ENCODE results near the gene DLG2. TPM values are rescaled to one million over a fixed set of nuclear protein-coding genes. Genes with fewer than 3 reads are reported as not detected.
"Not testable (repeated sequence)": the region's sequence is repeated elsewhere in the genome, so short reads cannot be mapped to it uniquely, and the experiment has no call there.

Gene DLG2
- total RNA-seq, 4 donors from 2014 or later = 0.18 to 8.3 (median 2.5) TPM

DNA sequence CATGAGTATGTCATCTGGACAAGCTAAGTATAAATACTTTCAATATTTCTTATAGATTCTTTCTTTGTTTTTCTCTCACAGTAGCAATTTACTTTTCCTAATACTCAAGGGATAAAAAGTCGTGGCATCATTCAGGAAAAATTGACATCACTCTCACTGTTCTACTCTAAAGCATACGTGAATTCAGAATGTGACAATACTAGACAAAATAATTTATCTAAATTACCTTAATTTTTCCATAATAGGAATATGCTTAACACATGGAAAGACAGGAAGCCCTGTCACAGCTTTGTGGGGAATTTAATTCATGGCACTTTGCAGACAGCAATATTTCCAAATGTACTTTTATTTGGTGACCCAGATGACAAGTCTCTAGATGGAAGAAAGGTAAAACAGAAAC lies 394.6 kb downstream of the DLG2 start:
- no peak for DNase-seq
- no peaks in the 10 kb centered on the region for H3K27me3 ChIP-seq
- no peaks in the 10 kb centered on the region for H3K9me3 ChIP-seq
- no peak for TF ChIP-seq POLR2A (IDR thresholded peaks at IDR 0.05)
- TF ChIP-seq, protein P1, sequence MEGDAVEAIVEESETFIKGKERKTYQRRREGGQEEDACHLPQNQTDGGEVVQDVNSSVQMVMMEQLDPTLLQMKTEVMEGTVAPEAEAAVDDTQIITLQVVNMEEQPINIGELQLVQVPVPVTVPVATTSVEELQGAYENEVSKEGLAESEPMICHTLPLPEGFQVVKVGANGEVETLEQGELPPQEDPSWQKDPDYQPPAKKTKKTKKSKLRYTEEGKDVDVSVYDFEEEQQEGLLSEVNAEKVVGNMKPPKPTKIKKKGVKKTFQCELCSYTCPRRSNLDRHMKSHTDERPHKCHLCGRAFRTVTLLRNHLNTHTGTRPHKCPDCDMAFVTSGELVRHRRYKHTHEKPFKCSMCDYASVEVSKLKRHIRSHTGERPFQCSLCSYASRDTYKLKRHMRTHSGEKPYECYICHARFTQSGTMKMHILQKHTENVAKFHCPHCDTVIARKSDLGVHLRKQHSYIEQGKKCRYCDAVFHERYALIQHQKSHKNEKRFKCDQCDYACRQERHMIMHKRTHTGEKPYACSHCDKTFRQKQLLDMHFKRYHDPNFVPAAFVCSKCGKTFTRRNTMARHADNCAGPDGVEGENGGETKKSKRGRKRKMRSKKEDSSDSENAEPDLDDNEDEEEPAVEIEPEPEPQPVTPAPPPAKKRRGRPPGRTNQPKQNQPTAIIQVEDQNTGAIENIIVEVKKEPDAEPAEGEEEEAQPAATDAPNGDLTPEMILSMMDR (IDR thresholded peaks at IDR 0.05) = no peak
- H3K27ac ChIP-seq = no peak overlapping the region
- no peak overlapping the region for H3K4me3 ChIP-seq
- no peaks in the 10 kb centered on the region for H3K36me3 ChIP-seq
- H3K4me1 ChIP-seq = no peaks in the 10 kb centered on the region

DNA sequence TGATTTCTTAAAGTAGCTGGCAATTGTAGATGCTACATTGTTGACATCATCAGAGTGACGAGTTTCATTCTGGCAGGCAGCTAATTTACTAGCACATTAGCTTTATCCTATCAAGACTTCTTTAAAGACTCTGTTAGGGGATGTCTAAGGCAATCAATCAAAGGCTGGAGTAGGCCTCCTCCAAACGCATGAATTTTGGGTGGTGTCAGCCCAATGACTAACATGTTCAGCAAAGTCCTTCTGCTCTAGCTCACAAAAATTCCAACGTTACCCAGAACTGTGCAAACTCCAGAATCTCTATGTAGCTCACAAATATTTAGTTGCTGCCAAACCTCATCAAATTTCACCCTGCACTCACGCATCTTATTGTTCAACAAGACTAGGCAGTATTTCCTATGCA lies 395.6 kb downstream of the DLG2 start:
- no peaks in the 10 kb centered on the region for H3K36me3 ChIP-seq
- no peaks in the 10 kb centered on the region for H3K9me3 ChIP-seq
- H3K4me1 ChIP-seq = no peaks in the 10 kb centered on the region
- TF ChIP-seq, protein P1 (IDR thresholded peaks at IDR 0.05) = no peak
- TF ChIP-seq POLR2A (IDR thresholded peaks at IDR 0.05) = no peak
- H3K27me3 ChIP-seq = no peaks in the 10 kb centered on the region
- H3K27ac ChIP-seq = no peak overlapping the region
- no peak overlapping the region for H3K4me3 ChIP-seq
- no peak for DNase-seq

DNA sequence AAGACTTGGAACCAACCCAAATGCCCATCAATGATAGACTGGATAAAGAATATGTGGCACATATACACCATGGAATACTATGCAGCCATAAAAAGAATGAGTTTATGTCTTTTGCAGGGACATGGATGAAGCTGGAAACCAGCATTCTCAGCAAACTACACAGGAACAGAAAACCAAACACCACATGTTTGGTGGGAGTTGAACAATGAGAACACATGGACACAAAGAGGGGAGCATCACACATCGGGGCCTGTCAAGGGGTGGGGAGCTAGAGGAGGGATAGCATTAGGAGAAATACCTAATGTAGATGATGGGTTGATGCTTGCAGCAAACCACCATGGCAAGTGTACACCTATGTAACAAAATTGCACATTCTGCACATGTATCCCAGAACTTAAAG lies 397.4 kb downstream of the DLG2 start:
- H3K36me3 ChIP-seq, H3K27me3 ChIP-seq, H3K4me1 ChIP-seq, H3K4me3 ChIP-seq, H3K9me3 ChIP-seq, DNase-seq, H3K27ac ChIP-seq: not testable (repeated sequence)

DNA sequence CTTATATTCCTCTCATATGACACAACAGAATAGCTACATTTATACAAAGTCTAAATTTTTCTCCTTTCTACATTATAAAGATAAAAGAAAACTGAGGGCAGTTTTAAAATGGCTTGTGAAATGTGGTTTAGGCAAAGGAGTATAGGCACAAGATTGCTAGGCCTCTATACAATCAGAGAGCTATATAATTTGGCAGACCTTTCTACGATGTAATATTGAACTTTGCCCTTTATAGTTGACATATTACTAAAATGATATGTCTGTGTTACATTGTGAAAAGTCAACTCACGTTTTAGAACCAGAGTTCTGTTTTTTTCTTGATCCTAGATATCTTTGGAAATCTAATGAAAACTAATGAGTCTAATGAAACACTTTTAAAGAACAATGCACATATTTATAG lies 430.2 kb downstream of the DLG2 start:
- H3K27ac ChIP-seq = no peak overlapping the region
- DNase-seq = no peak
- no peak for TF ChIP-seq POLR2A (IDR thresholded peaks at IDR 0.05)
- TF ChIP-seq, protein P1 (IDR thresholded peaks at IDR 0.05) = no peak

DNA sequence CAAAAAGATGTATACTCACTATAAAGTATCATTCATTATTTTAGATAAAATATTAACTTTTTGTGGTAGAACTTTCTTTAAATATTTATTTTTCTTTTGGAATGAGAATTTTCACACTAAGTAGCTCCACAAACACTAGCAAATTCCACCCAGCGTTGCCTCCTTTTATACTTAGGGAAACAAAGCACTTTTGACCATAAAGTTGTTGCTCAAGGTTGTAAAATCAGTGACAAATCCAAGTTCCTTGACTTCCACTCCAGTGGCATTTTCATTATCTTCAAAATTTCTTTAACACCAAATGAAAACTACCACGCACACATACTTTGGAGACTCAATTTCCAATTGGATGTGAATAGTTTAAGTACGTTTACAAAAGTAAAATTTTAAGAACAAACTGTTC lies 431.2 kb downstream of the DLG2 start:
- DNase-seq = no peak
- H3K4me3 ChIP-seq = no peak overlapping the region
- H3K9me3 ChIP-seq = no peaks in the 10 kb centered on the region
- no peaks in the 10 kb centered on the region for H3K36me3 ChIP-seq
- H3K27me3 ChIP-seq = no peaks in the 10 kb centered on the region
- peaks cover 0 to 6% (median 0%) of the 10 kb centered on the region in 4 donors for H3K4me1 ChIP-seq
- no peak overlapping the region for H3K27ac ChIP-seq
- TF ChIP-seq, protein P1 (IDR thresholded peaks at IDR 0.05) = no peak
- TF ChIP-seq POLR2A (IDR thresholded peaks at IDR 0.05) = no peak

More for the DNA sequence above, 430.2 kb downstream of the DLG2 start:
- no peaks in the 10 kb centered on the region for H3K27me3 ChIP-seq
- no peaks in the 10 kb centered on the region for H3K36me3 ChIP-seq
- peaks cover 0 to 6% (median 0%) of the 10 kb centered on the region in 4 donors for H3K4me1 ChIP-seq
- no peak overlapping the region for H3K4me3 ChIP-seq
- H3K9me3 ChIP-seq = peaks cover 0 to 7% (median 0%) of the 10 kb centered on the region in 4 donors

DNA sequence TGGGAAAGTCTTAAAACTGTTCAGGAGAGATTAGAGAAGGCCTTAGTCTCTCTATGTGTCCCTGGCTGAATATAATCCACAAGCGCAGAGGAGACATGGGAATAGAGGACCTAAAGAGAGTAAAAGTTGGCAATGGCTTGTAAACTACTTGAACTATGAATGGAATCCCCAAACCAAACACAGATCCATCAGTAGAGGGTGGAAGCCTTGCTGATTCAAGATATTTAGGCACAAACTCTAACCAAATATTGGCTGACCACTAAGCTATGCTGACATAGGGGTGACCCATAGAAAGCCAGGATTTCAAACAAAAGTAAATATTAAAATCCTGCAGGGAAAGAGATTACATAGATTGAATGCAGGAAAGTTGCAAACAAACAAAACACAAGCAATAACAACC lies 439.2 kb downstream of the DLG2 start:
- H3K4me1 ChIP-seq = no peaks in the 10 kb centered on the region
- H3K9me3 ChIP-seq = no peaks in the 10 kb centered on the region
- no peak for DNase-seq
- H3K36me3 ChIP-seq = no peaks in the 10 kb centered on the region
- H3K27me3 ChIP-seq = no peaks in the 10 kb centered on the region
- no peak overlapping the region for H3K27ac ChIP-seq
- H3K4me3 ChIP-seq = no peak overlapping the region
- no peak for TF ChIP-seq POLR2A (IDR thresholded peaks at IDR 0.05)
- TF ChIP-seq, protein P1 (IDR thresholded peaks at IDR 0.05) = no peak
